Thyroid gland (tissue), 4 donors: ENCODE data around the gene FBXL7.

Experiments
- POLR2A ChIP-seq, 2 donors: fragments of 450-650 bp; IDR thresholded peaks; one replicate each; pipeline ENCODE4 v1.6.1; 2017; ENCODE audit warnings: antibody characterized with exemption in 2 of 2, mild to moderate bottlenecking in 2 of 2, moderate library complexity in 1 of 2
- TF ChIP-seq, protein P1 (sequence below), 6 experiments: fragments of 200-600 bp in 3 of 6; fragments of 450-650 bp in 3 of 6; sonication (generic) in 3 of 6; IDR thresholded peaks; one replicate each; pipeline ENCODE4 v1.5.1; 2016 to 2019; ENCODE audit warnings: antibody characterized with exemption in 6 of 6, mild to moderate bottlenecking in 2 of 6, inconsistent platforms in 1 of 6, moderate library complexity in 1 of 6

DNA sequence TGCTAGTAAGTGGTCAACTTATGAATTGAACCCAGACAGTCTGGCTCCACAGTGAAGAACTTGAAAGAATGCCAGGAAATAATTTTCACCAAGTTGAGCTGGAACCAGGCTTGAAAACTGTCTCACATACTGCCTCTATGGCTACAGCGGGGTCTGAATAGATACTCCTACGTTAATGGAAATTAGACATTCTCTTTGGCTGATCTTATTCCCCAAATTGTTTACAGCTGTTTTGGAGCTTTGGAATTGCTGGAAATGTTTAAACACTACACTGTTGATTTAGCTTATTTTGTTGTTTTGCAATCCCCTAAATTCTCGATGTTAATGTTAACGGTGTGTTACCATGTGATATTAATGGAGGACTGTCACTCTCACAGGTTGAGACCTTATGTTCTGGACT lies 146.4 kb downstream of the FBXL7 start:
- TF ChIP-seq, protein P1, sequence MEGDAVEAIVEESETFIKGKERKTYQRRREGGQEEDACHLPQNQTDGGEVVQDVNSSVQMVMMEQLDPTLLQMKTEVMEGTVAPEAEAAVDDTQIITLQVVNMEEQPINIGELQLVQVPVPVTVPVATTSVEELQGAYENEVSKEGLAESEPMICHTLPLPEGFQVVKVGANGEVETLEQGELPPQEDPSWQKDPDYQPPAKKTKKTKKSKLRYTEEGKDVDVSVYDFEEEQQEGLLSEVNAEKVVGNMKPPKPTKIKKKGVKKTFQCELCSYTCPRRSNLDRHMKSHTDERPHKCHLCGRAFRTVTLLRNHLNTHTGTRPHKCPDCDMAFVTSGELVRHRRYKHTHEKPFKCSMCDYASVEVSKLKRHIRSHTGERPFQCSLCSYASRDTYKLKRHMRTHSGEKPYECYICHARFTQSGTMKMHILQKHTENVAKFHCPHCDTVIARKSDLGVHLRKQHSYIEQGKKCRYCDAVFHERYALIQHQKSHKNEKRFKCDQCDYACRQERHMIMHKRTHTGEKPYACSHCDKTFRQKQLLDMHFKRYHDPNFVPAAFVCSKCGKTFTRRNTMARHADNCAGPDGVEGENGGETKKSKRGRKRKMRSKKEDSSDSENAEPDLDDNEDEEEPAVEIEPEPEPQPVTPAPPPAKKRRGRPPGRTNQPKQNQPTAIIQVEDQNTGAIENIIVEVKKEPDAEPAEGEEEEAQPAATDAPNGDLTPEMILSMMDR (IDR thresholded peaks at IDR 0.05) = no peak
- no peak for TF ChIP-seq POLR2A (IDR thresholded peaks at IDR 0.05)
